Hepatic stellate cell (primary cell): ENCODE results near the gene IPO13.

Source experiments
- DNase-seq: peaks from one replicate; pipeline ENCODE4 v3.0.0; 2011; ENCODE audit warnings: low spot score

IPO13 gene

DNA sequence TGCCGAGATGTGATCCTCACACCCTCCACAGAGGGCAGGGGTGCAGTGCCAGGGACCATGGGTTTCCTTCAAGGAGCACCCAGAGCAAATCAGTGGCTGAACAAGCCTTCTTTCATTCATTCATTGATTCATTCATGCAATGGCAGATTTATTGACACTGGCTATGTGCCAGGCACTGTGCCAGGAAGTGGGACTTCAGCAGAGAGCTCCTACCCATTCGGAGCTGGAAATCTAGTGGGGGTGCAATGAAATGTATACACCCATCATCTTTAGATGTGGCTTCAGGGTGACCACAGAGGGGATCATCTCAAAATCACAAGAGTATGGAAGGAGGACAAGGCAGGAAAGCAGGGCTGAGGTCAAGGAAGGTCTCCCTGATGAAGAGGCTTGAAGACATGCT, 65.7 kb downstream of the IPO13 start:
- DNase-seq: no peak

DNA sequence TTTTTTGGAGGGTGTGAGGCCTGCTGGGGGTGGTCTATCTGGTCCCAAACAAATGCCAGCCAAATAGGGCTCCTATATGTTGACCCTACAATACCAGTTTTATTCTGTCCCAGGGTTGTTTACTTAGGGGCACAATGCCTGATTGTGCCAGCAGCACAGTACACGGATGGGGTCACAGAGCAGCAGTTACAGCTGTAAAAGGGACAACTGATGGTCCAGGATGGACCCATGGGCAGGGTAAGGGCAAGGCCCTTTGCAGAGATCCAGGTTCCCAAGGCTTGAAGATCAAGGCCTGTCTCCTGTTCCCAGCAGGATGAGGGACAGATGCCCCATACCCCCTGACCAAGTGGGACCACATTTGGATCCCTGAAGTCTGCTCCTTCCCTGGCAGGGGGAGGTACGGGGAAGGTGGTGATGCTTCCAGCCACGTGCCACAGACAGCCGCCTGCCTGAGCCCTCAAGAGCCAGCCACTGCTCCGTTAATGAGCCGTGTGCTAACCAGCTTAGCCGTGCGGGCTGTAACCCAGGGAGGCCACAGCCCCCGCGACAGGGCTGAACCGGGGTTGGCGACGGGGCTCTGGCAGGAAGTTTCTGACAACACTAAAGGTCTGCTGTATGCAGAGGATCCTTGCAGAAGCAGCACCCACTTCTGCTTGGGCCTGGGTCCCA, 66.3 kb downstream of the IPO13 start:
- no peak for DNase-seq

DNA sequence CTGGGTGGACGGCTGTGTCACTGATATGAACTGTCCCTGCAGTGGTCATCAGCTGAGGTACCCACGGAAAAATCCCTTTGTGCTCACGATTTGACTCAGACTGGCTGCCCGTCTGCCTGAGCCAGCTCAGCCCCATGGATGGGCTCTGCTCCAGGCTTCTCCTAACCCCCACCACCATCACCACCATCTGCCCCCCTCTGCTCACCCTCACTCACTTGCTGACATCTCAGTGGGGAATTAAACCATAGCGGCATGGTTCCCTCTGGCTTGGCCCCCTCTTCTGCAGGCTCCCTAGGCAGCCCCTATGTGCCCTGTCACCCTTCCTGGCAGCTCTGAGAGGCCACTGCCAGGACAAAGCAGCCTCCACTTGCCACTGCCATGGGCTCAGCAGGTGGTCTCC, 67.2 kb downstream of the IPO13 start:
- DNase-seq: no peak

DNA sequence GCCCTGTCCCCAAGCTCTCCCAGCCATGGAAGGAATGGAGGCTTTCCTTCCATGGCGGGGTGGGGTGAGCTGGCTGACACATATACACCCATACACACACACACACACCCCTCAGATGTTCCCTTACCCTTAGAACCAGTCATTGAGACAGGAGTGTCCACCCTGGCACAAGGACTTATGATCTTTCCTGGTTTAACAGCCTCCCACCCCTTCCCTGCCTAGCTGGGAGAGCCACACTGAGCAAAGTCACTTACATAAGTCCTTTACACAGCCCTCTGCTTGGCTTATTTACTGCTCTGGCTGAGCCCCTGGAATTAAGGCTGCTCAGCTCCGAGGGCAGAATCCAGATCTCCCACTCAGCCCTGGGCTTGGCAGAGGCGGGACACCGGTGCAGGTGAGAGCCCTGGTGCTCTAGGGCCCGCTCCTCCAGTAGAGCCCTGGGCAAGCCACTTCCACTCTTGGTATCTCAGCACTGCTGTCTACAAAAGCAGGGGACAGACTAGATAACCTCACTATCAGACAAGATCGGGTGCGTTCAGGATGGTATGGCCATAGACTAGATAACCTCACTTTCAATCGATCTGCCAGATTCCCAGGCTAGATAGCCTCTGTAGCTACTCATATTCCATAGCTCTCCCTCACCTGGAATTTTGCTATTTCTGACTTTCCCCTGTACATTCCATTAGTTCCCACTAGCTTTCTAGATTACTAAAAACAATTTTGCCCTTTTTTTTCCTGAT, 67.8 kb downstream of the IPO13 start:
- no peak for DNase-seq

DNA sequence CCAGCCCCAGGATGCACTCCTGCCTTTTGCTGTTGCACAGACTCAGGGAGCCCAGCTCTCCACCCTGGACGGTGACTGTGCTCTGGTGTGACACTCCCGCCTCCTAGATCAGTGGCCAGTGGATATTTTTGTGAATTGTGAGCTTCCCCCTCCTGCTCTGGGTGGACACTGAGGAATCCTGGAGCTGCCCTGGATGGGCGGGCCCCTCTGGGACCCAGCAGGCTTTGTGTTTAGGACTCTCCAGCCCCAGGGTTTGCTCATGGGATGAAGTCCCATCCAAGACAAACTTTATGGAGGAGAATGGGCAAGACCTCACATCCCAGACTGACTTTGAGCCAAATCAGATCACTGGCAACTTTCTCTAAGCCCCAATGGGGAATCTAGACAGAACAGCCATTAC, 68.5 kb downstream of the IPO13 start:
- peak; percentile 43 for DNase-seq

DNA sequence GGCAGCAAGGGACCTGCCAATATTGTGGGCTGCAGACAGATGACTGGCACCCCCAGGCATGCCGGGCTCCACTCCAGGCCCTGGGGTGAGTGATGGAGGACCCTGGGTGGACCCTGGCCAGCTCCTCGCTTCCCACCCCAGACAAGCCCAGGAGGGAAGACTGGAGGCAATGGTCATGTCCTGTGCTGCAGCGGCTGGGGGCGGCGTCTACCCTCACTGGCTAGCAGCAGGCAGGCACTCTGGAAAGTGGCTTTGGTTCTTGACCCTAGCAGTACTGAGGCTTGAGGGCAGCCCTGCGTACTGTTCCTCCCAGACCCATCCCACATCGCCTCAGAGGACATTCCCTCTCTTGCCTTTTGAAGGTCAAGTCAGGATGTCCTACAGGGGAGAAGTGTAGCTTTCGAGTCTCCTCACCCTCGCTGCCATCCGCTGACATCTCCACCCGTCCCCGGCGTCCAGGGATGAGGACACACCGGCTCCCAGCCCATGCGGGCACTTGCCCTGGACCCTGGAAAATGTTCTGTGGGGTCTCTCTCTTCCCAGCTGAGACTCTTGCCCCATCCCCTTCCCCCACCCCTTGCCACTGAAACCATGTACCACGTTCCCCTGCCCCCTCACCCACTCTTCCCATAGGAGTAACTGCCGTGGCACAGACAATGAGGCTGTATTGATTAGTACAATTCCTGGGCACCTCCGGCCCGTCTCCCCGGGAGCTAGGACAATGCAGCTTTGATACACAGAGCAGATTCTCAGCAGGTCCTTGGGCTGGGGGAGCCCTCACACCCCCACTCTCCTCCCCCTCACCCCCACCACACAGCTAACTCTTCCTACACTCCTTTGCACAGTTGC, 69.5 kb downstream of the IPO13 start:
- no peak for DNase-seq

DNA sequence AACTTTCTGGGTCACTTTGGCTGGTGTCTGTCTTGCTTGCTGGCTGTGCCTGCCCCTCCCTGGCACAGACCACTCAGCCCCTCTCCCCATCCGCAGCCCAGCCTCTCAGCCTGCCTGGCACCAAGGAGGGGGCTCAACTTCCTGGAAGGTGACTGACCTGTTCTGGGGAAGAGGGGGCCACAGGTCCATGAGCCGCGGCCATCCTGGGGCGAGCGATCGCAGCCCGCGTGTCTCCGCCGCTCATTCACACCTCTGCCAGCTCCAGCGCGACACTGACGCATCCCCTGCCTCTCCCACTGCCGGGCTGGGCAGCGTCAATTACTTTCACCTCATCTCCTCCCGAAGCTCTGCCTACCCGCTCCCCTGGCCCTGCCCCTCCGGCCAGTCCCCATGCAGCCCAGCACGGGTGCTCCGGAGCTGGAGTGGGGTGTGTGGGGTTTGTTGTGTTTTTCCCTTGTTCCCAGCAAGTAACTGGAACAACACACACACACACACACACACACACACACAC, 70.2 kb downstream of the IPO13 start:
- no peak for DNase-seq
